MM.1S (cell line): ENCODE results near the gene RDH5.

ENCODE experiments used
- CTCF ChIP-seq: fragments of 300-600 bp; sonication (generic); IDR thresholded peaks from 2 replicates; pipeline ENCODE4 v1.5.1; 2016; ENCODE audit warnings: antibody characterized with exemption, low read length, mixed read lengths
- EZH2 ChIP-seq: fragments of 300-600 bp; sonication (generic); optimal IDR thresholded peaks from 2 replicates; pipeline ENCODE3; 2017; ENCODE audit warnings: low read depth, mild to moderate bottlenecking, antibody characterized with exemption, low read length, mixed read lengths
- EZH2phosphoT487 ChIP-seq: fragments of 300-600 bp; sonication (generic); IDR thresholded peaks from 2 replicates; pipeline ENCODE4 v1.6.1; 2018; ENCODE audit warnings: antibody characterized with exemption, low read length

GRCh38 chr12:55733021-55733555, 12.9 kb downstream of the RDH5 start:
- TF ChIP-seq CTCF (no peak), EZH2phosphoT487 (no peak), EZH2 (no peak)
